Stimulated activated CD4-positive, alpha-beta T cell treated with anti-CD3 and anti-CD28 coated beads, TNF-alpha, amount 100 ng/mL, for 4 hours (primary cell): Measurements from ENCODE around the gene TMEM132D.
"Not testable (repeated sequence)": the region's sequence is repeated elsewhere in the genome, so short reads cannot be mapped to it uniquely, and the experiment has no call there.

Experiments used
- DNase-seq, 3 experiments: peaks; one replicate each; pipeline ENCODE4 v3.0.0-alpha.2; 2020; ENCODE audit warnings: low read depth in 3 of 3

TMEM132D gene

GRCh38 chr12:129068684-129069083 is 835.1 kb downstream of the TMEM132D start:
- DNase-seq, result no peak

- no peak for DNase-seq
These were observed 836.3 kb downstream of the TMEM132D start for GRCh38 chr12:129067491-129067890.

GRCh38 chr12:129064209-129064855 is 839.5 kb downstream of the TMEM132D start:
- no peak for DNase-seq

- DNase-seq, result no peak
These were observed 840.2 kb downstream of the TMEM132D start for GRCh38 chr12:129063600-129063999.

- no peak for DNase-seq
These were observed 850.6 kb downstream of the TMEM132D start for GRCh38 chr12:129053232-129053631.

- no peak for DNase-seq
These were observed 851.5 kb downstream of the TMEM132D start for GRCh38 chr12:129052373-129052772.

- no peak for DNase-seq
These were observed 853.9 kb downstream of the TMEM132D start for GRCh38 chr12:129049917-129050316.

GRCh38 chr12:129043334-129043733 is 860.5 kb downstream of the TMEM132D start:
- not testable (repeated sequence) for DNase-seq

GRCh38 chr12:129036135-129036534 is 867.7 kb downstream of the TMEM132D start:
- no peak for DNase-seq

- no peak for DNase-seq
These were observed 869.1 kb downstream of the TMEM132D start for GRCh38 chr12:129034558-129035289.

GRCh38 chr12:129028844-129029243 is 875.0 kb downstream of the TMEM132D start:
- no peak for DNase-seq

- DNase-seq, result no peak
These were observed 878.8 kb downstream of the TMEM132D start for GRCh38 chr12:129025055-129025454.
